PC-9 (cell line): ENCODE measurements around the gene HBS1L. TPM values are rescaled to one million over a fixed set of nuclear protein-coding genes. Genes with fewer than 3 reads are reported as not detected.

ENCODE experiments used
- BruUV-seq: library from RNA; stranded (reverse); fragments of 400-500 nt; replicated peaks from 2 replicates; lab custom pipeline; 2021; lab: Mats Ljungman, UMichigan
- CTCF ChIA-PET: fragments of 300-600 bp; sonication (Branson Sonifier 250); formaldehyde crosslinking; loops from one replicate; lab custom pipeline; 2022; ENCODE audit warnings: antibody characterized with exemption; lab: Charles Lee
- POLR2A ChIA-PET: fragments of 300-600 bp; sonication (Branson Sonifier 250); formaldehyde crosslinking; loops from one replicate; lab custom pipeline; 2022; ENCODE audit warnings: antibody characterized with exemption; ENCODE audit not compliant: unreplicated experiment; lab: Charles Lee
- DNase-seq, 2 experiments: peaks; one replicate each; pipeline versions ENCODE4 v3.0.0 to v3.0.0-alpha.2; 2015 to 2022; ENCODE audit warnings: mixed read lengths in 1 of 2
- H2AFZ ChIP-seq: fragments of 200-600 bp; sonication (generic); 2 replicates; pipeline ENCODE4 v1.8.1; 2017; ENCODE audit warnings: antibody characterized with exemption
- H3F3A ChIP-seq: fragments of 200-600 bp; sonication (generic); 2 replicates; pipeline ENCODE4 v1.8.1; 2017; ENCODE audit warnings: antibody characterized with exemption, mild to moderate bottlenecking, low read depth; ENCODE audit not compliant: insufficient read depth
- H3K27ac ChIP-seq: fragments of 200-600 bp; sonication (generic); 2 replicates; pipeline ENCODE4 v1.6.1; 2016; ENCODE audit warnings: mixed run types
- H3K27me3 ChIP-seq: fragments of 200-600 bp; sonication (generic); 2 replicates; pipeline ENCODE4 v1.6.1; 2016; ENCODE audit warnings: low read depth, mixed run types; ENCODE audit not compliant: insufficient read depth
- H3K36me3 ChIP-seq: fragments of 200-600 bp; sonication (generic); 2 replicates; pipeline ENCODE4 v1.6.1; 2016; ENCODE audit warnings: low read depth, mixed run types
- H3K4me1 ChIP-seq: fragments of 200-600 bp; sonication (generic); replicated peaks from 2 replicates; pipeline ENCODE4 v1.6.1; 2016; ENCODE audit warnings: mixed run types; ENCODE audit not compliant: insufficient read depth
- H3K4me2 ChIP-seq: fragments of 200-600 bp; sonication (generic); 2 replicates; pipeline ENCODE4 v1.6.1; 2017; ENCODE audit warnings: mixed run types
- H3K4me3 ChIP-seq: fragments of 200-600 bp; sonication (generic); 2 replicates; pipeline ENCODE4 v1.6.1; 2016; ENCODE audit warnings: mixed run types
- H3K79me2 ChIP-seq: fragments of 200-600 bp; sonication (generic); 2 replicates; pipeline ENCODE4 v1.6.1; 2017; ENCODE audit warnings: low read depth, mixed run types
- H3K9me2 ChIP-seq: fragments of 200-600 bp; sonication (generic); 2 replicates; pipeline ENCODE4 v1.8.1; 2017; ENCODE audit warnings: mild to moderate bottlenecking; ENCODE audit not compliant: insufficient read depth
- H3K9me3 ChIP-seq: fragments of 200-600 bp; sonication (generic); 2 replicates; pipeline ENCODE4 v1.8.1; 2016; ENCODE audit warnings: low read depth; ENCODE audit not compliant: insufficient read depth
- H4K20me1 ChIP-seq: fragments of 200-600 bp; sonication (generic); 2 replicates; pipeline ENCODE4 v1.8.1; 2017; ENCODE audit not compliant: insufficient read depth
- CTCF ChIP-seq: fragments of 200-600 bp; sonication (generic); conservative IDR thresholded peaks from 2 replicates; pipeline ENCODE4 v1.6.1; 2017; ENCODE audit warnings: mixed run types, antibody characterized with exemption, mild to moderate bottlenecking, moderate library complexity
- EZH2 ChIP-seq: fragments of 200-600 bp; sonication (generic); IDR thresholded peaks from 2 replicates; pipeline ENCODE4 v1.8.0; 2017; ENCODE audit warnings: antibody characterized with exemption, low read depth
- intact Hi-C: fragments of 100-400 bp; cut with micrococcal nuclease; formaldehyde crosslinking; loops from one replicate; pipeline ENCODE4 v1.10.0; 2022; ENCODE audit not compliant: unreplicated experiment
- total RNA-seq: library from RNA; stranded (reverse); gene quantifications from 2 replicates; pipeline ENCODE4 v1.2.3, GENCODE V29; 2021

The HBS1L gene
- total RNA-seq, 1 experiment from 2014 or later, result 84.4 TPM

DNA sequence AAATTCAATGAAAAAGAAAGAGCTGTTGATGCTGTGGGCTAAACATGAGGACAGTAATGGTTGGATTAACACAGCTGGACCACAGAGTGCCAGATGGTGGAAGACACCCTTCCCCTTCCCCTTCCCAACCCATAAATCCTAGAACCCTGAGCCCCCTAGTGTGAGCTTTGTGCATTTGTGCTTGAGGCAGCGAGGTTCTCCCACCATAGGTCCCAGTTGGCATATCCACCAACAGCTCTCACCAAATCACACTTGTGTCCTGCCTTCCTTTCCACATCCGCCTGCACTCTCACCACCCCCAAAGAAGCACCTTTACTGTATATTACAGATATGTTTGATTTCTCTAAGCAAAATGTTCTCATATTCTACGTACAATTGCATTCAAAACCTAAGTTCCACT is 32.8 kb upstream of the HBS1L start:
- no peaks in the 10 kb centered on the region for H3K36me3 ChIP-seq
- POLR2A ChIA-PET, result no interaction called here
- H3K9me3 ChIP-seq, result peaks cover under 1% of the 10 kb centered on the region; the same call in 1 of the 2 replicates
- no peak overlapping the region for H3K4me3 ChIP-seq
- H3K79me2 ChIP-seq, result no peaks in the 10 kb centered on the region
- H3K27me3 ChIP-seq, result no peaks in the 10 kb centered on the region
- H3K27ac ChIP-seq, result no peak overlapping the region
- no peaks in the 10 kb centered on the region for H4K20me1 ChIP-seq
- H3K9me2 ChIP-seq, result no peaks in the 10 kb centered on the region
- H3K4me1 ChIP-seq, result no peaks in the 10 kb centered on the region
- no peak for TF ChIP-seq EZH2
- no peak for TF ChIP-seq CTCF
- CTCF ChIA-PET, result interaction anchor here (0.5 kb wide), 1 partner anchor 75 kb away, joined by 3 read pairs; no protein-coding TSS in a partner anchor
- no peak overlapping the region for H3K4me2 ChIP-seq
- intact Hi-C loops, result no loop called here
- H3F3A ChIP-seq, result no peaks in the 10 kb centered on the region
- H2AFZ ChIP-seq, result no peak overlapping the region
- DNase-seq, result no peak
- no TSS peak for BruUV-seq

- DNase-seq, result no peak
- Histone ChIP-seq H3K27me3 (no peaks in the 10 kb centered on the region), H3K4me3 (no peak overlapping the region), H3K79me2 (no peaks in the 10 kb centered on the region), H2AFZ (no peak overlapping the region), H3K4me2 (no peak overlapping the region), H3F3A (no peaks in the 10 kb centered on the region), H3K27ac (no peak overlapping the region), H3K36me3 (no peaks in the 10 kb centered on the region), H4K20me1 (no peaks in the 10 kb centered on the region), H3K9me3 (peaks cover 11% of the 10 kb centered on the region; the same call in 1 of the 2 replicates), H3K4me1 (no peaks in the 10 kb centered on the region), H3K9me2 (no peaks in the 10 kb centered on the region)
- ChIA-PET CTCF (no interaction called here), POLR2A (interaction anchor here (0.7 kb wide), 1 partner anchor 1036 kb away, joined by 3 read pairs; no protein-coding TSS in a partner anchor)
- no TSS peak for BruUV-seq
- no peak for TF ChIP-seq CTCF
- no peak for TF ChIP-seq EZH2
- intact Hi-C loops, result no loop called here
These were observed 31.8 kb upstream of the HBS1L start for GRCh38 chr6:135086414-135086764.

DNA sequence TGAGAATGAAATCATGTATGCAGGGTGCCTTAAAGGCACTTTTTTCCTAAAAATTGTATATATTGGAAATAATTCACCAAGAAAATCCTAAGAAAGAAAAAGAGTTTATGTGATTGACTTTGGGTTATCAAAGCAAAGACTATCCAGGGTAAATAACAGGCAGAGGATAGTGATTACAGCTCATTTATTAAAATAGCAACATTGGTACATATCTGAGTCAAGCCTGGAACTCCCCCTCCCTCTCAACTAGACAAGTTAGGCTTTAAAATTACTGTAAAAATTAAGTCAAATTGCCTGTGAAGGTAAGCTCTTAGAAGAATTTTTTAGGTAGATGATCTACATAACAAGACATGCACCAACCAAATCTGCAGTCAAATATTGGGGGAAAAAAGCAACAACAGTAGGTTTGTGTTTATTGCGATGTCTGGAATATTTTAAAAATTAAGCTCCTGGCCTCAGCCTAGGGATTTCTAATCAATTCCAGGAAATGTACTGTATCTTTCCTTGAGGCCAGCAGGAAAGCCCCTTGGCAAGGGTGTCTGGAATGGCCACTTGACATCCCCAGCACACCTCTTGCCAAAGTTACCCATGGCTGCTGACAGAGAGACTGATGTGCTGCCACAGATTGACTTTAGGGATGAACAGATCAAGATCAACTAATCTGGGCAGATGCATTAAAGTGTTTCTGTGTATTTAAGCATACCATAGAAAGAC is 31.2 kb upstream of the HBS1L start:
- POLR2A ChIA-PET, result interaction anchor here (0.7 kb wide), 1 partner anchor 1036 kb away, joined by 3 read pairs; no protein-coding TSS in a partner anchor
- CTCF ChIA-PET, result no interaction called here
- no peak overlapping the region for H3K4me2 ChIP-seq

More for the DNA sequence above, 31.2 kb upstream of the HBS1L start:
- Histone ChIP-seq H3K27ac (no peak overlapping the region), H3K79me2 (no peaks in the 10 kb centered on the region), H4K20me1 (no peaks in the 10 kb centered on the region), H3K27me3 (no peaks in the 10 kb centered on the region), H3K9me3 (peaks cover 13% of the 10 kb centered on the region; the same call in 1 of the 2 replicates), H3K4me3 (no peak overlapping the region), H3K36me3 (no peaks in the 10 kb centered on the region), H3F3A (no peaks in the 10 kb centered on the region), H3K4me1 (no peaks in the 10 kb centered on the region), H3K9me2 (no peaks in the 10 kb centered on the region), H2AFZ (no peak overlapping the region)
- no TSS peak for BruUV-seq
- intact Hi-C loops, result no loop called here
- no peak for DNase-seq
- no peak for TF ChIP-seq CTCF
- TF ChIP-seq EZH2, result no peak
